ENCODE measurements around the gene ASTN2. TPM values are rescaled to one million over a fixed set of nuclear protein-coding genes. Genes with fewer than 3 reads are reported as not detected.

ASTN2 gene
- total RNA-seq, 5 donors from 2014 or later (not counting 1 experiment from before 2014, with no cell fraction given) = 3.7 to 4.8 (median 4.4) TPM

DNA sequence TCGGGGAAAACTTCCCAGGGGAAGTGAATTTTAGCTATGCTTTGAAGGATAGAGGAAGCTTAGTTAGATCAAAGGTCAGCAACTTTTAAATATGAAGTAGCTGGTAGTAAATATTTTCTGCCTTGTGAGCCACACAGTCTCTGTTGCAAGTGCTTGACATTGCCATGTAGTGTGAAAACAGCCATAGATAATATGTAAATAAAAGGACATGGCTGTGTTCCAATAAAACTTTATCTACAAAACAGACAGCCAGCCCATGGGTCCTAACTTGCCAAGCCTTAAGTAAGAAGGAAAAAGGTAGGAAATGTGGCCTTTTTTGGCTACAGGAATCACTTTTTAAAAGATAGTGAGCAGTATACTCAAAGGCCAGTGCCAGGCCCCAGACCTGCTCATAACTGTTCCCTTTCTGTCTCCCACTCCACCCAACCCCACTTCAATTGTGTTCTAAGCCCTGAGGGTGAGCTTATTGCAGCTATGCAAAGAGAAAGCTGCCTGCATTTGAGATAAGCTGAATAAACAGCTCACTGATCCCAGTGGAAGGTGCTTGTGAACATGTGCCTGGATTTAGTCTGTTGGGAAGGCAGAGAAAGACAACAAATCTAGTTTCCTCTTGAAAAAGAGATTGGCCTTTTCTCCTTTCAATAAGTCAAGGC is 840.7 kb downstream of the ASTN2 start:
- H3K4me3 ChIP-seq (ENCODE audit: control insufficient read depth in 1 of 2, extremely low read depth in 1 of 2, low read length in 1 of 2) = no peak overlapping the region
- ChIA-PET CTCF (no interaction called here), POLR2A (no interaction called here)
- Mint-ChIP-seq H3K4me1 (no peaks in the 10 kb centered on the region), H3K4me3 (no peak overlapping the region), H3K36me3 (no peaks in the 10 kb centered on the region), H3K9me3 (no peaks in the 10 kb centered on the region), H3K27ac (no peak overlapping the region), H3K27me3 (no peaks in the 10 kb centered on the region)
- H3K36me3 ChIP-seq (ENCODE audit: control insufficient read depth in 2 of 2, extremely low read depth in 1 of 2, insufficient read depth in 1 of 2, low read length in 1 of 2) = no peaks in the 10 kb centered on the region
- H3K4me1 ChIP-seq (ENCODE audit: control insufficient read depth in 1 of 2, extremely low read depth in 1 of 2, insufficient read depth in 2 of 2, low read length in 2 of 2) = no peaks in the 10 kb centered on the region
- DNase-seq (no peak), ATAC-seq (replicated peaks in 1 of 4) (no peak)
- 88% methylated on average over 1 of the region's 1 CpG for WGBS (ENCODE audit: insufficient coverage)
- no peak overlapping the region for H3K27ac ChIP-seq (ENCODE audit: low read length)
- H3K9me3 ChIP-seq = no peaks in the 10 kb centered on the region
- no peaks in the 10 kb centered on the region for H3K27me3 ChIP-seq (replicated peaks in 1 of 2; ENCODE audit: control insufficient read depth in 2 of 2, extremely low read depth in 1 of 2, insufficient read depth in 2 of 2, low read length in 1 of 2)

DNA sequence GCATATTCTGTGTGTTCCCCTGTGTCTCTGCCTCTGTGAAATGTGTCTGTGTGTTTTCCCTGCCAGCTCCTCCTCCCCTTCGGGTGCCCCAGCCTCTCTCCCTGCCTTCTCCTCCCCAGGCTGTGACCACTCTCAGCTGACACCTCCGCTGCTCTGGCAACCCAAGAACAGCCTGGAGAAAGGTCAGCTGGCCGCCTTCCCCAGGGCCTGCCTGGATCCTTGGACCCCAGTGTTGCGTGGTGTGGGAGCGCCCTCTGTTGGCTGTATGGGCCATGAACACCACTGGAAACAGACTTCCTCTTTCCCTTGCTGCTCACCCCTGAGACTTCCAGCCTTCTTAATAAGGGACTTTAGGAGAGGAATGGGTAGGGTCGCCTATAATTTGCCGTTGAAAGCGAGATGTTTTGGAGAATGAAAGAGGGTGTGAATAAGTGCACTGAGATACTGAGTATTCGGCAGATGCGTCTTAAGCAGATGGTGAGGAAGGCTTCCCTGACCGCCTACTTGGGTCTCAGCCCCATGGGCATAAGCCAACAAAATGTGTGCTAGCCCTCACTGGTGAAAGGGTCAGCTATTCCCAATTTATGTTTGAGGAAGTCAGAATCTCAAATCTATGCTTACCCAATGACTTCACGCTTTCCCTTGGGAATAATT is 842.6 kb downstream of the ASTN2 start:
- Histone ChIP-seq H3K4me1 (ENCODE audit: control insufficient read depth in 1 of 2, extremely low read depth in 1 of 2, insufficient read depth in 2 of 2, low read length in 2 of 2) (no peaks in the 10 kb centered on the region), H3K4me3 (ENCODE audit: control insufficient read depth in 1 of 2, extremely low read depth in 1 of 2, low read length in 1 of 2) (no peak overlapping the region), H3K27me3 (replicated peaks in 1 of 2; ENCODE audit: control insufficient read depth in 2 of 2, extremely low read depth in 1 of 2, insufficient read depth in 2 of 2, low read length in 1 of 2) (no peaks in the 10 kb centered on the region), H3K27ac (ENCODE audit: low read length) (no peak overlapping the region), H3K36me3 (ENCODE audit: control insufficient read depth in 2 of 2, extremely low read depth in 1 of 2, insufficient read depth in 1 of 2, low read length in 1 of 2) (no peaks in the 10 kb centered on the region), H3K9me3 (no peaks in the 10 kb centered on the region)
- Mint-ChIP-seq H3K9me3 (no peaks in the 10 kb centered on the region), H3K36me3 (no peaks in the 10 kb centered on the region), H3K4me3 (no peak overlapping the region), H3K27me3 (no peaks in the 10 kb centered on the region), H3K4me1 (no peaks in the 10 kb centered on the region), H3K27ac (no peak overlapping the region)
- ChIA-PET CTCF (no interaction called here), POLR2A (no interaction called here)
- DNase-seq = peak in 1 of 35 experiments; percentile 12
- ATAC-seq (replicated peaks in 1 of 4) = peak in 1 of 4 experiments; percentile 13
- WGBS (ENCODE audit: insufficient coverage) = 59% methylated on average over 7 of the region's 12 CpGs

DNA sequence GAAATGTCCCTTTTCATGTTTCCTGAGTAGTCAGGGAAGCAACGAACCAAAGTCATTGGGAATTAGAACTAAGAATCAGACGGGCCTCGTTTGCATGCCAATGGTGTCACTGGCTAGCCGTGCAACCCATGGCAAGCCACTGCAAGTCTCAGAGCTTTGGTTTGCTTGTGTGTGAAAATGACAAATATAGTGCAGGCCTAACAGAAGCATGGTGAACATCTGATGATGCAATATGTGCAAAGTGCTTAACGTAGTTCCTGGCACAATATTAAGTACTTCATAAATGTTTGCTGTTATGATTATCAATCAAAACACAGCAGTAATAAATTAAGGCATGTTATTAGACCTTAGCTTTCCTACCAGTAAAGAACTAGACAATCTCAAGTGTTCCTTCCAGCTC is 845.7 kb downstream of the ASTN2 start:
- Histone ChIP-seq H3K27ac (ENCODE audit: low read length) (no peak overlapping the region), H3K4me3 (ENCODE audit: control insufficient read depth in 1 of 2, extremely low read depth in 1 of 2, low read length in 1 of 2) (no peak overlapping the region), H3K9me3 (no peaks in the 10 kb centered on the region), H3K4me1 (ENCODE audit: control insufficient read depth in 1 of 2, extremely low read depth in 1 of 2, insufficient read depth in 2 of 2, low read length in 2 of 2) (no peaks in the 10 kb centered on the region), H3K27me3 (replicated peaks in 1 of 2; ENCODE audit: control insufficient read depth in 2 of 2, extremely low read depth in 1 of 2, insufficient read depth in 2 of 2, low read length in 1 of 2) (no peaks in the 10 kb centered on the region), H3K36me3 (ENCODE audit: control insufficient read depth in 2 of 2, extremely low read depth in 1 of 2, insufficient read depth in 1 of 2, low read length in 1 of 2) (no peaks in the 10 kb centered on the region)
- ATAC-seq (replicated peaks in 1 of 4) (no peak), DNase-seq (no peak)
- H3K27ac Mint-ChIP-seq = no peak overlapping the region
- 80% methylated on average over 1 of the region's 5 CpGs for WGBS (ENCODE audit: insufficient coverage)
- POLR2A ChIA-PET = no interaction called here
- no peak overlapping the region for H3K4me3 Mint-ChIP-seq
- CTCF ChIA-PET = no interaction called here
- H3K9me3 Mint-ChIP-seq = no peaks in the 10 kb centered on the region
- H3K27me3 Mint-ChIP-seq = no peaks in the 10 kb centered on the region
- no peaks in the 10 kb centered on the region for H3K4me1 Mint-ChIP-seq
- peaks cover 5% of the 10 kb centered on the region for H3K36me3 Mint-ChIP-seq

DNA sequence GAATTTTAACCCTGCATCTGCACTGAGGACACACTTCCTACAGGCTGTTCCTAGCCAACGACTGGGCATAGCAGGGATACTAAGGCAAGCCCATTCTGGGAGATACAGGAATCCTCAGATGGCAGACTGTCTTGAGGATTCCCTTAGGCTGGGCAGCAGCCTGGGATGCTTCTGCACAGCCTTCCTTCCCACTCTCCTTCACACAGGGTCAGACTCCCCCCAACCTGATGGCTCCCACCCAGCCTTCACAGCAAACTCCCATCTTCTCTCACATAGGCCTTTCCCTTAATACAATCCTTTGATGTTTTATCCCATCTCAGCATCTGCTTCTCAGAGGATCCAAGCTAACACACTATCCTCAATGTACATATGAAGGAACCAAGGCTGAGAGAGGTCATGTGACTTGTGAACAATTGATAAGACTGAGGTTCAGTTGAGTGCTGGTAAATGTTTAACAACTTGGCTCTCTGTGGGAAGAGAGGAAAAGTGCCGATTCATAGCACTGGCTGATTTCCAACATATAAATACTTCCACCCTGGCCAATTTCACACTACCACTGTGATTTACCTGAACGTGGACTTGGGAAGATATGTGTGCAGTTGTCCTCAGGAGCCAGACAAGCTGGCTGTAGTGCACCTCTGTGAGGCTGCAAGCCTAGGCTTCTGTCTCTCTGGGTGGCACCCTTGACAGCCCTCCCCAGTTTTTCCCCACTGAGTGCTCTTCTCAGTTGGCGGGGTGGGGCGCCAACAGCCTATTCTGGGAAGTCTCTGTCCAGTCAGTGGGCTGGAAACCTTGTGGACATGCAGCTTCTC is 848.0 kb downstream of the ASTN2 start:
- Mint-ChIP-seq H3K4me3 (no peak overlapping the region), H3K9me3 (no peaks in the 10 kb centered on the region), H3K36me3 (peaks cover 5% of the 10 kb centered on the region), H3K4me1 (no peaks in the 10 kb centered on the region), H3K27me3 (no peaks in the 10 kb centered on the region), H3K27ac (no peak overlapping the region)
- Histone ChIP-seq H3K27me3 (replicated peaks in 1 of 2; ENCODE audit: control insufficient read depth in 2 of 2, extremely low read depth in 1 of 2, insufficient read depth in 2 of 2, low read length in 1 of 2) (no peaks in the 10 kb centered on the region), H3K4me1 (ENCODE audit: control insufficient read depth in 1 of 2, extremely low read depth in 1 of 2, insufficient read depth in 2 of 2, low read length in 2 of 2) (no peaks in the 10 kb centered on the region), H3K36me3 (ENCODE audit: control insufficient read depth in 2 of 2, extremely low read depth in 1 of 2, insufficient read depth in 1 of 2, low read length in 1 of 2) (no peaks in the 10 kb centered on the region), H3K27ac (ENCODE audit: low read length) (no peak overlapping the region), H3K4me3 (ENCODE audit: control insufficient read depth in 1 of 2, extremely low read depth in 1 of 2, low read length in 1 of 2) (no peak overlapping the region), H3K9me3 (no peaks in the 10 kb centered on the region)
- DNase-seq = no peak
- 77% methylated on average over 3 of the region's 5 CpGs for WGBS (ENCODE audit: insufficient coverage)
- POLR2A ChIA-PET = no interaction called here
- ATAC-seq (replicated peaks in 1 of 4) = no peak
- CTCF ChIA-PET = no interaction called here

DNA sequence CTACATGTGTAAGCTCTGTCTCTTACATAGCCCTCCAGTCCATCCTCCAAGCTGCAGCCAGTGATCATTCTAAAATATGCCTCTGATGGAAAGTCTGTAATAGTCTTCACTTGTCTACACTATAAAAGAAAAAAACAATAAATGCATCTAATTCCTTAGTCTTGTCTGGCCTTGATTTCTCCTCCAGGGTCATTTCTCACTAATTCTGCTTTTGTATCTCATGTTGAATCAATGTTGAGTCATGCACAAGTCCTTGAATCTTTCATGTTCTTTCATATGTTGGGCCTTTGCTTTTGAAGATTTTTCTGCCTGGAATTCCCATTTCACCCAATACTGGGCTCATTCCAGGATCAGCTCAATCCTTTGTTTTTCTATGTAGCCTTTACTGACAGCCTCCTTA is 848.9 kb downstream of the ASTN2 start:
- ATAC-seq (replicated peaks in 1 of 4) (no peak), DNase-seq (no peak)
- Mint-ChIP-seq H3K36me3 (peaks cover 5% of the 10 kb centered on the region), H3K9me3 (no peaks in the 10 kb centered on the region), H3K4me3 (no peak overlapping the region), H3K27me3 (no peaks in the 10 kb centered on the region), H3K27ac (no peak overlapping the region), H3K4me1 (no peaks in the 10 kb centered on the region)
- no peaks in the 10 kb centered on the region for H3K9me3 ChIP-seq
- ChIA-PET CTCF (interaction anchor here in 1 of 2 donors (0.6 kb wide), 1 partner anchor 76 kb away, joined by 5 read pairs; no protein-coding TSS in a partner anchor), POLR2A (no interaction called here)
- H3K4me3 ChIP-seq (ENCODE audit: control insufficient read depth in 1 of 2, extremely low read depth in 1 of 2, low read length in 1 of 2) = no peak overlapping the region
- H3K4me1 ChIP-seq (ENCODE audit: control insufficient read depth in 1 of 2, extremely low read depth in 1 of 2, insufficient read depth in 2 of 2, low read length in 2 of 2) = no peaks in the 10 kb centered on the region
- no peaks in the 10 kb centered on the region for H3K36me3 ChIP-seq (ENCODE audit: control insufficient read depth in 2 of 2, extremely low read depth in 1 of 2, insufficient read depth in 1 of 2, low read length in 1 of 2)
- no peak overlapping the region for H3K27ac ChIP-seq (ENCODE audit: low read length)
- H3K27me3 ChIP-seq (replicated peaks in 1 of 2; ENCODE audit: control insufficient read depth in 2 of 2, extremely low read depth in 1 of 2, insufficient read depth in 2 of 2, low read length in 1 of 2) = no peaks in the 10 kb centered on the region

DNA sequence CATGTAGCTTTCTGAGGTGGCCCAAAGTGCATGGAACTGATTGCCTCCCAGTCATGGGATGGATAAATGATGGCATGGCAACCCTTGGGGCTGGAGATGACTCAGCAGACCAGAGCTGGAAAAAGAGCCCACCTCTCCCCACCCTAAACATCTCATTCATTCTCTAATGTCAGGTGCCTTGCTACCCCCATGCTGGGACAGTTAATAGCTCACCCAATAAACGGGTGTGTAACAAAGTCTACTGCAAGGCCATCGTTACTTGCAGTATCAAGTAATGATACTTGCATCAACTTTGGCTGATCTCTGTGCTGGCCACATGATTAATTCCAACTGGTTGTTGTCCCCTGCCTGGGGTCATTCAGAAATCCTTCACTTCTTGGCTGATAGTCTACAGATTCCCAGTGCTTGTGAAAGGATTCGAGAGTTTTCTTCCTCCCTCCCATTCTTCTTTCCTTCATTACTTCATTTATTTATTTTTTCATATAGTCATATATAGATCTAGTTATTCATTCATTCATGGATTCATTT is 850.5 kb downstream of the ASTN2 start:
- CTCF ChIA-PET = no interaction called here
- no peaks in the 10 kb centered on the region for H3K9me3 Mint-ChIP-seq

More for the DNA sequence above, 850.5 kb downstream of the ASTN2 start:
- DNase-seq = no peak
- H3K4me1 Mint-ChIP-seq = no peaks in the 10 kb centered on the region
- no peaks in the 10 kb centered on the region for H3K36me3 ChIP-seq (ENCODE audit: control insufficient read depth in 2 of 2, extremely low read depth in 1 of 2, insufficient read depth in 1 of 2, low read length in 1 of 2)
- H3K4me1 ChIP-seq (ENCODE audit: control insufficient read depth in 1 of 2, extremely low read depth in 1 of 2, insufficient read depth in 2 of 2, low read length in 2 of 2) = no peaks in the 10 kb centered on the region
- no peak overlapping the region for H3K27ac Mint-ChIP-seq
- H3K4me3 ChIP-seq (ENCODE audit: control insufficient read depth in 1 of 2, extremely low read depth in 1 of 2, low read length in 1 of 2) = no peak overlapping the region
- ATAC-seq (replicated peaks in 1 of 4) = no peak
- WGBS (ENCODE audit: insufficient coverage) = 69% methylated on average over 2 of the region's 3 CpGs
- no peak overlapping the region for H3K4me3 Mint-ChIP-seq
- POLR2A ChIA-PET = no interaction called here
- no peaks in the 10 kb centered on the region for H3K27me3 ChIP-seq (replicated peaks in 1 of 2; ENCODE audit: control insufficient read depth in 2 of 2, extremely low read depth in 1 of 2, insufficient read depth in 2 of 2, low read length in 1 of 2)
- H3K36me3 Mint-ChIP-seq = peaks cover 13% of the 10 kb centered on the region
- no peaks in the 10 kb centered on the region for H3K9me3 ChIP-seq
- no peaks in the 10 kb centered on the region for H3K27me3 Mint-ChIP-seq
- H3K27ac ChIP-seq (ENCODE audit: low read length) = no peak overlapping the region
